ENCODE data around the gene ATG4B.

DNA sequence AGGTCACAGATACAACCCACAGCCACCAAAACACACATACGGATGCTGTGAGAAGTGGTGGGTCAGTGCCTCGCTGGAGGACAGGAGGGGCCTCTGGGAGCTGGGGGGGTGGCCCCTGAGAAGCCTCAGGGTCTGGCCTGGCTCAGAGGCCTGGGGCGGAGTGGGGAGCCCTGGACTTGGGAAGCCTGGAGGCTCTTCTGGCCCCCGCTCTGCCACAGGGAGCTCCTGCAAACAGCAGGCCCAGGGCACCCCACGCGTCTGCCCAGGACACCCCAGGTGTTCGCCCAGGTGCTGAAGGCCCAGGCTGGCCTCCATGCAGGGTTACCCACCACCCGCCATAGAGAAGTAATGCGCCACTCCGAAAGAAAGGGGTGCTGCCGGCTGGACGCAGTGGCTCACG lies 26.4 kb upstream of the ATG4B start:
- TF ChIP-seq, protein P1, sequence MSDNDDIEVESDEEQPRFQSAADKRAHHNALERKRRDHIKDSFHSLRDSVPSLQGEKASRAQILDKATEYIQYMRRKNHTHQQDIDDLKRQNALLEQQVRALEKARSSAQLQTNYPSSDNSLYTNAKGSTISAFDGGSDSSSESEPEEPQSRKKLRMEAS (IDR thresholded peaks at IDR 0.05): no peak
- TF ChIP-seq, protein P2, sequence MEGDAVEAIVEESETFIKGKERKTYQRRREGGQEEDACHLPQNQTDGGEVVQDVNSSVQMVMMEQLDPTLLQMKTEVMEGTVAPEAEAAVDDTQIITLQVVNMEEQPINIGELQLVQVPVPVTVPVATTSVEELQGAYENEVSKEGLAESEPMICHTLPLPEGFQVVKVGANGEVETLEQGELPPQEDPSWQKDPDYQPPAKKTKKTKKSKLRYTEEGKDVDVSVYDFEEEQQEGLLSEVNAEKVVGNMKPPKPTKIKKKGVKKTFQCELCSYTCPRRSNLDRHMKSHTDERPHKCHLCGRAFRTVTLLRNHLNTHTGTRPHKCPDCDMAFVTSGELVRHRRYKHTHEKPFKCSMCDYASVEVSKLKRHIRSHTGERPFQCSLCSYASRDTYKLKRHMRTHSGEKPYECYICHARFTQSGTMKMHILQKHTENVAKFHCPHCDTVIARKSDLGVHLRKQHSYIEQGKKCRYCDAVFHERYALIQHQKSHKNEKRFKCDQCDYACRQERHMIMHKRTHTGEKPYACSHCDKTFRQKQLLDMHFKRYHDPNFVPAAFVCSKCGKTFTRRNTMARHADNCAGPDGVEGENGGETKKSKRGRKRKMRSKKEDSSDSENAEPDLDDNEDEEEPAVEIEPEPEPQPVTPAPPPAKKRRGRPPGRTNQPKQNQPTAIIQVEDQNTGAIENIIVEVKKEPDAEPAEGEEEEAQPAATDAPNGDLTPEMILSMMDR (IDR thresholded peaks at IDR 0.05; ENCODE audit: control extremely low read depth in 1 of 3, insufficient read depth in 1 of 3, low read depth in 1 of 3, low read length in 3 of 3): no peak
- no peak for TF ChIP-seq CBX5 (IDR thresholded peaks at IDR 0.05; ENCODE audit: low read depth, low read length)
- TF ChIP-seq YY1 (IDR thresholded peaks at IDR 0.05; ENCODE audit: low read depth, low read length): no peak
- TF ChIP-seq GABPA (IDR thresholded peaks at IDR 0.05; ENCODE audit: borderline replicate concordance, insufficient read depth, low read length): no peak
- TF ChIP-seq, protein P3, sequence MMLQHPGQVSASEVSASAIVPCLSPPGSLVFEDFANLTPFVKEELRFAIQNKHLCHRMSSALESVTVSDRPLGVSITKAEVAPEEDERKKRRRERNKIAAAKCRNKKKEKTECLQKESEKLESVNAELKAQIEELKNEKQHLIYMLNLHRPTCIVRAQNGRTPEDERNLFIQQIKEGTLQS (IDR thresholded peaks at IDR 0.05; ENCODE audit: insufficient read depth, low read depth, low read length): no peak
- TF ChIP-seq POLR2A (IDR thresholded peaks at IDR 0.05; ENCODE audit: control extremely low read depth in 1 of 2, low read depth in 2 of 2, low read length in 2 of 2): no peak
- TF ChIP-seq SP1 (IDR thresholded peaks at IDR 0.05; ENCODE audit: low read depth, low read length): no peak
- no peak for TF ChIP-seq CEBPB (IDR thresholded peaks at IDR 0.05; ENCODE audit: low read depth, low read length)
- no peak for TF ChIP-seq NRF1 (IDR thresholded peaks at IDR 0.05; ENCODE audit: low read depth, low read length)
- no peak for TF ChIP-seq SIN3A (conservative IDR thresholded peaks at IDR 0.05 in 1 of 2, IDR thresholded peaks at IDR 0.05 in 1 of 2; ENCODE audit: low read depth in 1 of 2, low read length in 2 of 2)

All from H1 (cell line).